ENCODE measurements around the gene NCAPD3.

DNA sequence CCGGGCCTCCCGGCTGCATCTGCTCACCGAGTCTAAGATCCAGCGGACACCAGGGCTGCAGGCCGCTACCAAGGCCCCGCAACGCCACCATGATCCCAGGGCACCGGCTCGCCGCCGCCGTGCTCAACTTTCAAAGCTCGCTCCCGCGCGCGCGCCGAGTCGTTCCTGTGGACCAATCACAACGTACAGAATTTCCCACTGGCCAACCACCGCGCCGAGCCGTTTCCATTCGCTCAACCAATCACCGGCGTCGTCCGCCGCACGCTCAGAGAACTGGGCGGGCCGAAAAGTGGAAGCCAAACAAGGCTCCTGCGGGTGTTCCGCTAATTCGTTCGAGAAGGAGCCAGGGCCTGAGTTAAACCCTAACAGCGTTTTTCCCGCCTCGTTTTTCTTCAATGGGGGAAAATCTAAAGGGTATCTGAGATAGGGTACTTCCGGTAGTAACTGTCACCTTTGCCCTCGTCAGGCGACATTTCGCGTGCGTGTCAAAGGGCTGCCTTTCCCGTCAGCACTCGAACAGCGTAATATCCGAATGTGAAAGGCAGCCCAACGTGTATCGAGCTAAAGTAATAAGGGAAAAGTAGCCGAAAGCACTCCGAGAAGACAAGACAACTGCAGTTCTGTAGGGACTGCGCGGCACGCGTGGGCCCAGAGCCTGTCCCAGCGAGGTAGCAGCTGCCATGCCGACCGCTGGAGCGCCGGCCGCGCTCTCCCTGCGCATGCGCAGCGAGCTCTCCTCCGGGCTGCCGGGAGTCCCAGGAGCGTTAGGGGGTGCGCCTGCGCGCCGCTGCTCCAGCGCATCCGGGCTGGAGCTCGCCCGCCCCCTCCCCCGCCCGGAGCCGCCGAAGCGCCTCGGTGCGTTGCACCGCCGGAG is at the start of gene NCAPD3, which contains the start of gene VPS26B:
- TF ChIP-seq EZH2 (IDR thresholded peaks at IDR 0.05; ENCODE audit: insufficient read depth, poor library complexity, severe bottlenecking) (no peak), EZH2phosphoT487 (IDR thresholded peaks at IDR 0.05; ENCODE audit: insufficient read depth, low read depth) (no peak)

Measured in GM23248 (cell line).